Dedifferentiated amniotic fluid mesenchymal stem cell (primary cell): ENCODE data around the gene ANKRD55.
"Not testable (repeated sequence)": the region's sequence is repeated elsewhere in the genome, so short reads cannot be mapped to it uniquely, and the experiment has no call there.

Experiments used
- DNase-seq: peaks from one replicate; pipeline ENCODE4 v3.0.0-alpha.2; 2016; ENCODE audit errors: extremely low spot score

The ANKRD55 gene

GRCh38 chr5:56207537-56207936 lies 25.6 kb downstream of the ANKRD55 start:
- DNase-seq = no peak

- DNase-seq = peak; percentile 52
These were observed 26.8 kb downstream of the ANKRD55 start for GRCh38 chr5:56206126-56206910.

- DNase-seq = not testable (repeated sequence)
These were observed 29.2 kb downstream of the ANKRD55 start for GRCh38 chr5:56203936-56204335.

- no peak for DNase-seq
These were observed 30.6 kb downstream of the ANKRD55 start for GRCh38 chr5:56202483-56202882.

- DNase-seq = not testable (repeated sequence)
These were observed 31.3 kb downstream of the ANKRD55 start for GRCh38 chr5:56201762-56202261.

- DNase-seq = peak; percentile 53
These were observed 32.0 kb downstream of the ANKRD55 start for GRCh38 chr5:56200971-56201666.

- DNase-seq = no peak
These were observed 38.1 kb downstream of the ANKRD55 start for GRCh38 chr5:56195016-56195415.

- no peak for DNase-seq
These were observed 40.9 kb downstream of the ANKRD55 start for GRCh38 chr5:56192246-56192645.

- DNase-seq = no peak
These were observed 41.5 kb downstream of the ANKRD55 start for GRCh38 chr5:56191656-56192055.

GRCh38 chr5:56190497-56190896 lies 42.6 kb downstream of the ANKRD55 start:
- no peak for DNase-seq

- no peak for DNase-seq
These were observed 47.3 kb downstream of the ANKRD55 start for GRCh38 chr5:56185768-56186311.

- DNase-seq = no peak
These were observed 49.6 kb downstream of the ANKRD55 start for GRCh38 chr5:56183506-56183905.

GRCh38 chr5:56179442-56179841 lies 53.7 kb downstream of the ANKRD55 start:
- no peak for DNase-seq

- DNase-seq = no peak
These were observed 54.3 kb downstream of the ANKRD55 start for GRCh38 chr5:56178823-56179222.

- DNase-seq = no peak
These were observed 56.1 kb downstream of the ANKRD55 start for GRCh38 chr5:56176871-56177533.

- no peak for DNase-seq
These were observed 56.9 kb downstream of the ANKRD55 start for GRCh38 chr5:56176155-56176798.

- DNase-seq = peak; percentile 44
These were observed 57.6 kb downstream of the ANKRD55 start for GRCh38 chr5:56175488-56175887.

- DNase-seq = no peak
These were observed 58.1 kb downstream of the ANKRD55 start for GRCh38 chr5:56175021-56175420.

GRCh38 chr5:56172241-56172640 lies 60.9 kb downstream of the ANKRD55 start:
- DNase-seq = peak; percentile 54

- DNase-seq = peak; percentile 76
These were observed 62.6 kb downstream of the ANKRD55 start for GRCh38 chr5:56170557-56170956.

- no peak for DNase-seq
These were observed 63.2 kb downstream of the ANKRD55 start for GRCh38 chr5:56169949-56170348.

GRCh38 chr5:56169281-56169680 lies 63.8 kb downstream of the ANKRD55 start:
- no peak for DNase-seq
